C4-2B (cell line): ENCODE data around the gene EIF4E2.
"Not testable (repeated sequence)": the region's sequence is repeated elsewhere in the genome, so short reads cannot be mapped to it uniquely, and the experiment has no call there.

Source experiments
- H3K27ac ChIP-seq: fragments of 450-650 bp; 2 replicates; pipeline ENCODE4 v1.5.1; 2017
- ZFX ChIP-seq: fragments of 450-650 bp; IDR thresholded peaks from 2 replicates; pipeline ENCODE4 v1.6.1; 2017
- TF ChIP-seq, protein P1 (sequence below): fragments of 450-650 bp; conservative IDR thresholded peaks from 2 replicates; pipeline ENCODE4 v1.5.1; 2017; ENCODE audit warnings: mild to moderate bottlenecking

The EIF4E2 gene

DNA sequence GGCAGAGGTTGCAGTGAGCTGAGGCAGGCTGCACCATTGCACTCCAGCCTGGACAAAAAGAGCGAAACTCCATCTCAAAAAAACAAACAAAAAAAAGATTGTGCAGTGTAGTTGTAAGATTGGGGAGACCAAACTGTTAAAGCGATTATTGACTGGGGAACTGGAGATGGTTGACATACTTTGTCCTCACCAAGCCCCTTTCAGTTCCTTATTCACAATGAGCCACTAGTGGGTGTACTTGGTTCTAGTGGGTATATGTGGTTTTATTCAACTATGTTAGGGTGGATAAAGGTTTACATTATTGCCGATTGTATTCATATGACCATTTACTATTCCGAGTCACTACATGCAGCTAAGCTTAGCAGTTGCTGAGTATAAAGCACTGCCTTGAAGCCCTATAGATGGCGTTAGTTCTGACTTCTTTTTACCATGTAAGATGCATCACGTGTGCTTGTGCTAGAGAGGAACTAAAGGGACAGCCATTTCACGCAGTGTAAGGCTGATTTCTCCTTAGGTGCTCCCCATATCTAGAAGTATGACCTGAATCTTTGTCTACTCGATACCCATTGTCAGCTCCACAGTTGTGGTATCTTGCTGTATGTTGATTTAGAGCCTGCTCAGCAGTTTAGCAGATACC, 12.1 kb downstream of the EIF4E2 start:
- TF ChIP-seq, protein P1, sequence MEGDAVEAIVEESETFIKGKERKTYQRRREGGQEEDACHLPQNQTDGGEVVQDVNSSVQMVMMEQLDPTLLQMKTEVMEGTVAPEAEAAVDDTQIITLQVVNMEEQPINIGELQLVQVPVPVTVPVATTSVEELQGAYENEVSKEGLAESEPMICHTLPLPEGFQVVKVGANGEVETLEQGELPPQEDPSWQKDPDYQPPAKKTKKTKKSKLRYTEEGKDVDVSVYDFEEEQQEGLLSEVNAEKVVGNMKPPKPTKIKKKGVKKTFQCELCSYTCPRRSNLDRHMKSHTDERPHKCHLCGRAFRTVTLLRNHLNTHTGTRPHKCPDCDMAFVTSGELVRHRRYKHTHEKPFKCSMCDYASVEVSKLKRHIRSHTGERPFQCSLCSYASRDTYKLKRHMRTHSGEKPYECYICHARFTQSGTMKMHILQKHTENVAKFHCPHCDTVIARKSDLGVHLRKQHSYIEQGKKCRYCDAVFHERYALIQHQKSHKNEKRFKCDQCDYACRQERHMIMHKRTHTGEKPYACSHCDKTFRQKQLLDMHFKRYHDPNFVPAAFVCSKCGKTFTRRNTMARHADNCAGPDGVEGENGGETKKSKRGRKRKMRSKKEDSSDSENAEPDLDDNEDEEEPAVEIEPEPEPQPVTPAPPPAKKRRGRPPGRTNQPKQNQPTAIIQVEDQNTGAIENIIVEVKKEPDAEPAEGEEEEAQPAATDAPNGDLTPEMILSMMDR: no peak
- TF ChIP-seq ZFX: no peak
- no peak overlapping the region for H3K27ac ChIP-seq

DNA sequence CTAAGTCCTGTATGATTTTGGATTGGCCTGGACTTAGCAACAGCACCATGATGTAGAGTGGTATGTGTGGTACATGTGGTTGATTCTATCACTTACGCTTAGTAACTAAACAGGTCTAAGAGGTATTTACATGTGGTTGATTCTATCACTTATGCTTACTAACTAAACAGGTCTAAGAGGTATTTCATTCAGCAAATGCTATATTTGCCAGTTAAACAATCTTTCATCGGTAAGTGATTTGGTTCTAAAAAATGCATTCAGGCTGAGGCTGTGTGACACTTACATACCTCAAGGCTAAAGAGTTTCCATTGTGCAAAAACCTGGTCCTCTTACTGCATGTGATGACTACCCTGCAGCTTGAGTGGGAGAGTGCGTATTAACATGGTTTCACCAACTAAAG, 13.1 kb downstream of the EIF4E2 start:
- no peak for TF ChIP-seq ZFX
- TF ChIP-seq, protein P1: no peak
- H3K27ac ChIP-seq: no peak overlapping the region

DNA sequence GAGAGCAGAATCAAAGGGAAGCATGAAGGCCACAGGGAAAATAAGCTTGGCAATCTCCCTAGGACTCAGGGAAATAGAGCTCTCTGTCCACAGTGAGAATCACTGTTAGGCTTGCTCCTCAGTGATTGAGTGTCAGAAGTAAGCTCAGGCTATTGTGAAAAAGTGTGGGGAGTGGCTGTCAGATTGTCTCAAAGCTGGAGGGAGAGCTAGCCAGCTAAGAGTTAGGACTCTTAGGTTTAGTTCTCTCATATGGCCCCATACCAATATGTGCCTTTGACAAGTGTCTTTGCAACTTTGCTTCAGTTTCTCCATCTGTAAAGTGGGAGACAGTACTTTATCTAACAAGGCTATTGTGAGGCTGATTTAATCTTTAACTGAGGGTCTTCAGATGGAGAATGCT, 17.2 kb downstream of the EIF4E2 start:
- TF ChIP-seq, protein P1: no peak
- TF ChIP-seq ZFX: no peak

DNA sequence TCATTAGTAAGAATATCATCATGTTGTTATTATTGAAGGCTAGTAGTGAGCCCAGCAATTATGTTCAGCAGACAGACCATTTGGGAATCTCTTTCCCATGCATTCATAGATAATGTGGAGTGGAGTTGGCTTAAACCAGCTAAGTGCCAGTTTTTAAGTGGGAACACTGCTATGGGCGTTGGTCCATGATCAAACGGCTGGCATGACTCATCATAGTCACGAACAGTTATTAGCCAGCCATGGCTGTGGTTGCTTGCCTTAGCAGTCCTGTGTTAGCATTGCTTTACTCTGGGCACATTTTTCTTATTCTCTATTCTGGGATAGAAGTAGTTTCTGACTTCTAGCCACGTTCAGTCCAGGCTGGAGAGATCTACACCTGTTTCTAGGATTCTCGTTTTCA, 17.7 kb downstream of the EIF4E2 start:
- no peak overlapping the region for H3K27ac ChIP-seq

More for the DNA sequence above, 17.2 kb downstream of the EIF4E2 start:
- H3K27ac ChIP-seq: no peak overlapping the region

DNA sequence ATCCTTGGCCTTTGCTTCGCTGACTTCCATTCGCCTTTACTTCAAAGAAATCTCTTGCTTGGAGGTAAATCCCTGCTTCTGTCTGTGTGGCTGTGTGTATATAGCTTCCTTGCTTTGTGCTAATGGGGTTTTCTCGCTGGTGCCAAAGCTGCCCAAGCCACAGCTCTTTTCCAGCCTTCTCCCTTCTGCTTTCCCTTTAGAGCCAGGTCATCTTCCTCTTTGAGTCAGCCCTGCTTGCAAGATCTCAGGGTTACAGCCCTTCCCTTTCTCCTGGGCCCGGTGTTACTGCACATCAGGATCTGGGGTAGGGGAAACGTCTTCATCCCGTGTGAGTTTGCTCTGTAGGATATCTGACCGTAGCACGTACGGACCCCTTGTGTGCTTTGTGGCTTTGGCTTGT, 19.1 kb downstream of the EIF4E2 start:
- H3K27ac ChIP-seq: no peak overlapping the region
- TF ChIP-seq, protein P1: no peak
- TF ChIP-seq ZFX: no peak

More for the DNA sequence above, 17.7 kb downstream of the EIF4E2 start:
- no peak for TF ChIP-seq ZFX
- TF ChIP-seq, protein P1: no peak

DNA sequence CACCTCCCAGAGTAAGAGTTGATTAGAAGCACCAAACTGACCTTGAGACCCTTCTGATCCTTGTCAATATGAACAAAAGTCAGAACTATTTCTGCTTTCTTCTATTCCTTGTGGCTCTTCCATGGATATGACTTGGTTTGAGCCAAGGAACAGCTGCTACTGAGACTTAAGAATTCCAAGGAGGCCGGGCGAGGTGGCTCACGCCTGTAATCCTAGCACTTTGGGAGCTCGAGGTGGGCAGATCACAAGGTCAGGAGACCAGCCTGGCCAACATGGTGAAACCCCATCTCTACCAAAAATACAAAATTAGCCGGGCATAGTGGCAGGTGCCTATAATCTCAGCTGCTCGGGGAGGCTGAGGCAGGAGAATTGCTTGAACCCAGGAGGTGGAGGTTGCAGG, 20.0 kb downstream of the EIF4E2 start:
- not testable (repeated sequence) for H3K27ac ChIP-seq

DNA sequence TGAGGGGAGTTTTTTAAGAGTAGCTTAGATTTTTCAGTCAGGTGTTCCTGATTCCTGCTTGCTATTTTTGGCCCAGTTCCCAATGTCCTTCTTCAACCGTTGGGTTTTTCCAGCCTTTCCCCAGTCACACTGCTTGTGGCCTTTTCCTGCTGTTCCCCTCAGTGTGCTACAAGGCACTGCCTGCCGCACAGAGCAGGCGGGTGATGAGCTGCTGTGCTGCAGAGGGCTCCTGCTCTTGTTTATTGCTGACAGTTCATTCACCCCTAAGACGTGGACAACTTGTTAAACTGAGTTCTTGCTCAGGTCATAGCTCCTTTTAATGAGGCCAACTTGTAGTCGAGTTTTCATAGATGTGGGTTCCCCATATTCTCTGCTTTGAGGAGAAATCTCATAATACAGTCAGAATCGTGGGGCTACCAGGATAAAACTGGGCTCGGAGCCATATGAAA, 20.6 kb downstream of the EIF4E2 start:
- TF ChIP-seq, protein P1: no peak
- TF ChIP-seq ZFX: no peak
- H3K27ac ChIP-seq: no peak overlapping the region

DNA sequence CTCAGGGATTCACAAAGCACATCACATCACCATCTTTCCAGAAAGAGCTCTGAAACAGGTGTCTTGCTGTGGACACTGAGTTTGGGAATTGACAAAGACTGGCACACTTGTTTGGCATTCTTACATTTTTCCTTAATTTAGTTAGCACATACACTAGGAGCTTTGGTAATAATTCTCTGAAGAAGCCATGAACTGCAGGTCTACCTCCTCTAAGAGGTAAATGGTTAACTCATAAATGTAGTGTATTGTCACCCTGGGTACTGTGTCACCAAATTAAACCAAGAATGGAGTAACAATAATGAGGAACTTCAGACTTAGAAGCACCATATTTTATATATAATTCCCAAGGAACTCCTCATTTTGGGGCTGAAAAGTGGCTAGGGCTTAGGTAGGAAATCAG, 22.6 kb downstream of the EIF4E2 start:
- H3K27ac ChIP-seq: no peak overlapping the region
- TF ChIP-seq, protein P1: no peak
- TF ChIP-seq ZFX: no peak
